HepG2 (cell line): ENCODE results near the gene EXOC5. TPM values are rescaled to one million over a fixed set of nuclear protein-coding genes. Genes with fewer than 3 reads are reported as not detected.

Experiments
- ATAC-seq: fragments of 200-7000 bp; cut with Tn5 transposase; 3 replicates; pipeline ENCODE4 v1.9.1; 2020; ENCODE audit warnings: mild to moderate bottlenecking, moderate library complexity
- BruUV-seq: library from RNA; stranded (reverse); fragments of 400-500 nt; replicated peaks from 2 replicates; lab custom pipeline; 2021; lab: Mats Ljungman, UMichigan
- CTCF ChIA-PET: fragments of 300-600 bp; formaldehyde crosslinking; extraction: SDS; loops from one replicate; lab custom pipeline; 2021; ENCODE audit warnings: low total read pairs, inconsistent platforms, low intra/inter-chr PET ratio; lab: Yijun Ruan, JAX
- POLR2A ChIA-PET: fragments of 350-600 bp; sonication (Branson Sonifier 250); formaldehyde crosslinking; loops from one replicate; lab custom pipeline; 2020; ENCODE audit warnings: antibody characterized with exemption, inconsistent platforms; lab: Yijun Ruan, JAX
- DNase-seq: peaks from one replicate; pipeline ENCODE4 v3.0.0-alpha.2; 2015; ENCODE audit warnings: low spot score
- FAIRE-seq: peaks from 3 replicates; lab custom pipeline; 2011; peaks lifted over from hg19 to GRCh38; lab: Jason Lieb, UNC
- H2AFZ ChIP-seq: one replicate; pipeline ENCODE4 v1.6.1; 2011; ENCODE audit warnings: low read length, inconsistent platforms
- H3K27ac ChIP-seq: fragments of 300-600 bp; 3 replicates; pipeline ENCODE4 v1.8.0; 2011; ENCODE audit warnings: mixed run types, mild to moderate bottlenecking, mixed read lengths, low read length, inconsistent platforms; ENCODE audit not compliant: insufficient read depth; ENCODE audit errors: extremely low read length
- H3K27me3 ChIP-seq, 2 experiments: fragments of 200-600 bp in 1 of 2; 2 replicates in 1 of 2; 3 replicates in 1 of 2; pipeline versions ENCODE4 v1.6.0 to v1.8.0; 2011; ENCODE audit warnings: low read length in 2 of 2, mild to moderate bottlenecking in 2 of 2, moderate library complexity in 2 of 2, inconsistent platforms in 1 of 2; ENCODE audit not compliant: insufficient read depth in 2 of 2, control insufficient read depth in 1 of 2
- H3K36me3 ChIP-seq, 2 experiments: fragments of 200-600 bp in 1 of 2; replicated peaks in 1 of 2; 2 replicates in 1 of 2; 3 replicates in 1 of 2; pipeline versions ENCODE4 v1.5.1 to v1.8.0; 2011; ENCODE audit warnings: low read length in 2 of 2, inconsistent platforms in 1 of 2; ENCODE audit not compliant: insufficient read depth in 2 of 2, control insufficient read depth in 1 of 2
- H3K4me1 ChIP-seq: 2 replicates; pipeline ENCODE4 v1.5.1; 2012; ENCODE audit warnings: low read length, inconsistent platforms; ENCODE audit not compliant: insufficient read depth
- H3K4me2 ChIP-seq: 2 replicates; pipeline ENCODE4 v1.6.0; 2011; ENCODE audit warnings: low read depth, low read length, inconsistent platforms
- H3K4me3 ChIP-seq, 3 experiments: fragments of 200-600 bp in 1 of 3; sonication (generic), shearing (Covaris generic) in 1 of 3; replicated peaks in 1 of 3; 2 replicates each; pipeline ENCODE4 v1.5.1; 2011 to 2016; ENCODE audit warnings: low read length in 3 of 3, inconsistent platforms in 2 of 3, low read depth in 2 of 3, mild to moderate bottlenecking in 2 of 3, control low read depth in 1 of 3, mixed read lengths in 1 of 3; ENCODE audit not compliant: insufficient read depth in 1 of 3
- H3K79me2 ChIP-seq: one replicate; pipeline ENCODE4 v1.6.1; 2011; ENCODE audit warnings: low read length, inconsistent platforms; ENCODE audit not compliant: insufficient read depth
- H3K9ac ChIP-seq: 2 replicates; pipeline ENCODE4 v1.6.0; 2011; ENCODE audit warnings: mild to moderate bottlenecking, low read depth, low read length, inconsistent platforms; ENCODE audit not compliant: insufficient read depth
- H3K9me3 ChIP-seq: 2 replicates; pipeline ENCODE4 v1.5.1; 2012; ENCODE audit warnings: mild to moderate bottlenecking, low read length
- H4K20me1 ChIP-seq: 2 replicates; pipeline ENCODE4 v1.6.0; 2011; ENCODE audit warnings: inconsistent platforms, mild to moderate bottlenecking, low read length, moderate library complexity; ENCODE audit not compliant: insufficient read depth
- CENPBD1 ChIP-seq: sonication (generic); formaldehyde crosslinking; IDR thresholded peaks from 2 replicates; pipeline ENCODE4 v1.8.0; 2022; ENCODE audit warnings: missing genetic modification reagents, low read depth, mild to moderate bottlenecking, borderline replicate concordance
- GABPA ChIP-seq, 2 experiments: IDR thresholded peaks; 2 replicates each; pipeline ENCODE4 v1.6.1; 2011 to 2016; ENCODE audit warnings: low read depth in 2 of 2, low read length in 1 of 2, missing biosample characterization in 1 of 2, missing genetic modification characterization in 1 of 2
- GPN1 ChIP-seq: sonication (generic); formaldehyde crosslinking; IDR thresholded peaks from 2 replicates; pipeline ENCODE4 v1.5.1; 2020; ENCODE audit warnings: missing genetic modification reagents, borderline replicate concordance
- HINFP ChIP-seq: sonication (generic); formaldehyde crosslinking; IDR thresholded peaks from 2 replicates; pipeline ENCODE4 v1.4.0; 2020; ENCODE audit warnings: low read depth, mild to moderate bottlenecking, missing genetic modification reagents
- ZBTB33 ChIP-seq: sonication (generic); formaldehyde crosslinking; IDR thresholded peaks from 2 replicates; pipeline ENCODE4 v1.4.0; 2020; ENCODE audit warnings: missing genetic modification reagents
- ZBTB7A ChIP-seq: sonication (generic); formaldehyde crosslinking; IDR thresholded peaks from 2 replicates; pipeline ENCODE4 v1.8.0; 2022; ENCODE audit warnings: mild to moderate bottlenecking, missing genetic modification reagents
- ZNF430 ChIP-seq: sonication (generic); formaldehyde crosslinking; IDR thresholded peaks from 2 replicates; pipeline ENCODE4 v1.9.0; 2021; ENCODE audit warnings: mild to moderate bottlenecking, missing genetic modification reagents
- ZNF484 ChIP-seq: sonication (generic); formaldehyde crosslinking; IDR thresholded peaks from 2 replicates; pipeline ENCODE4 v1.5.1; 2020; ENCODE audit warnings: mild to moderate bottlenecking, low read depth, missing genetic modification reagents, borderline replicate concordance
- ZNF503 ChIP-seq: sonication (generic); formaldehyde crosslinking; IDR thresholded peaks from 2 replicates; pipeline ENCODE4 v1.4.0; 2020; ENCODE audit warnings: missing genetic modification reagents
- ZNF576 ChIP-seq: sonication (generic); formaldehyde crosslinking; IDR thresholded peaks from 2 replicates; pipeline ENCODE4 v1.4.0; 2020; ENCODE audit warnings: mild to moderate bottlenecking, missing genetic modification reagents
- ZNF629 ChIP-seq: sonication (generic); formaldehyde crosslinking; conservative IDR thresholded peaks from 2 replicates; pipeline ENCODE4 v1.5.0; 2020; ENCODE audit warnings: missing genetic modification reagents
- in situ Hi-C: cut with HindIII; loops from 2 replicates; pipeline ENCODE4 v1.10.0; 2017; ENCODE audit warnings: low pct_unique_long_range_greater_than_20kb; ENCODE audit not compliant: extremely low pct_ligation_motif_present
- intact Hi-C: fragments of 100-400 bp; cut with micrococcal nuclease; formaldehyde crosslinking; loops from one replicate; pipeline ENCODE4 v1.10.0; 2022; ENCODE audit not compliant: unreplicated experiment
- polyA plus RNA-seq, 8 experiments: library from polyadenylated mRNA; depleted of rRNA in 3 of 8; stranded (reverse) in 7 of 8; unstranded in 1 of 8; fragments of >200 nt; fragmentation: Illumina TruSeq in 4 of 8; extraction: Trizol in 4 of 8; gene quantifications; 2 replicates each; pipeline versions ENCODE4 v1.2.1 to v1.2.3, GENCODE V29; 2011 to 2016; ENCODE audit warnings: low read depth in 4 of 8, missing spikeins in 1 of 8, mixed read lengths in 1 of 8; ENCODE audit not compliant: insufficient read depth in 1 of 8
- total RNA-seq, 5 experiments: library from RNA; depleted of rRNA; stranded (reverse); fragments of >200 nt; fragmentation: Illumina TruSeq; extraction: Trizol; gene quantifications; 2 replicates each; pipeline ENCODE4 v1.2.3, GENCODE V29; 2016; ENCODE audit warnings: low read depth in 1 of 5

EXOC5 gene
- total and polyA plus RNA-seq, 2 of the 13 experiments (the other 11 are each of a cell fraction or from before 2014, with no cell fraction given), result 15.1 to 43.8 TPM

- no peak for DNase-seq
- Histone ChIP-seq H3K4me2 (no peak overlapping the region), H3K27me3 (no peaks in the 10 kb centered on the region), H3K4me1 (peaks cover 29% of the 10 kb centered on the region), H3K27ac (no peak overlapping the region), H3K9ac (no peak overlapping the region), H3K9me3 (no peaks in the 10 kb centered on the region), H3K36me3 (0 out of 5 replicates have a peak, but pooled peaks cover 0 to 2% of the 10 kb centered on the region in 2 experiments), H4K20me1 (0 out of 2 replicates have a peak, but pooled peaks cover 4% of the 10 kb centered on the region), H2AFZ (no peak overlapping the region), H3K79me2 (peaks cover 66% of the 10 kb centered on the region), H3K4me3 (no peak overlapping the region)
- no peak for ATAC-seq
- POLR2A ChIA-PET, result no interaction called here
- in situ Hi-C loops (no loop called here), intact Hi-C loops (no loop called here)
- TF ChIP-seq GABPA (IDR thresholded peaks at IDR 0.05; ENCODE audit: low read depth, low read length) (no peak), GABPA (CRISPR knock-in tag; IDR thresholded peaks at IDR 0.05; ENCODE audit: low read depth) (no peak), CENPBD1 (CRISPR knock-in tag) (no peak), ZNF629 (CRISPR knock-in tag) (peak; percentile 80), ZBTB33 (CRISPR knock-in tag) (no peak)
- CTCF ChIA-PET, result no interaction called here
- FAIRE-seq, result no peak
- no TSS peak for BruUV-seq
These were observed 6.6 kb downstream of the EXOC5 start for GRCh38 chr14:57262117-57262516.

GRCh38 chr14:57261604-57262003 is 7.1 kb downstream of the EXOC5 start:
- ATAC-seq (no peak), FAIRE-seq (no peak), DNase-seq (no peak)
- BruUV-seq, result no TSS peak
- peaks cover 65% of the 10 kb centered on the region for H3K79me2 ChIP-seq
- H3K4me2 ChIP-seq, result no peak overlapping the region
- peaks cover 4% of the 10 kb centered on the region; the same call in 1 of the 2 replicates for H4K20me1 ChIP-seq
- no peak overlapping the region for H3K9ac ChIP-seq
- H3K27me3 ChIP-seq, result no peaks in the 10 kb centered on the region
- no peak overlapping the region for H2AFZ ChIP-seq
- intact Hi-C loops, result no loop called here
- H3K36me3 ChIP-seq, result 0 out of 5 replicates have a peak, but pooled peaks cover 0 to 3% of the 10 kb centered on the region in 2 experiments
- peaks cover 24% of the 10 kb centered on the region for H3K4me1 ChIP-seq
- ChIA-PET POLR2A (no interaction called here), CTCF (no interaction called here)
- no peaks in the 10 kb centered on the region for H3K9me3 ChIP-seq
- no peak overlapping the region for H3K27ac ChIP-seq
- no peak overlapping the region for H3K4me3 ChIP-seq
- in situ Hi-C loops, result no loop called here
- TF ChIP-seq ZNF484 (CRISPR knock-in tag) (no peak), ZBTB7A (CRISPR knock-in tag) (no peak), HINFP (CRISPR knock-in tag) (no peak), GPN1 (CRISPR knock-in tag) (no peak), ZNF576 (CRISPR knock-in tag) (no peak), ZNF430 (CRISPR knock-in tag) (no peak), ZNF503 (no peak)
